Measurements from ENCODE around the gene OS9.

DNA sequence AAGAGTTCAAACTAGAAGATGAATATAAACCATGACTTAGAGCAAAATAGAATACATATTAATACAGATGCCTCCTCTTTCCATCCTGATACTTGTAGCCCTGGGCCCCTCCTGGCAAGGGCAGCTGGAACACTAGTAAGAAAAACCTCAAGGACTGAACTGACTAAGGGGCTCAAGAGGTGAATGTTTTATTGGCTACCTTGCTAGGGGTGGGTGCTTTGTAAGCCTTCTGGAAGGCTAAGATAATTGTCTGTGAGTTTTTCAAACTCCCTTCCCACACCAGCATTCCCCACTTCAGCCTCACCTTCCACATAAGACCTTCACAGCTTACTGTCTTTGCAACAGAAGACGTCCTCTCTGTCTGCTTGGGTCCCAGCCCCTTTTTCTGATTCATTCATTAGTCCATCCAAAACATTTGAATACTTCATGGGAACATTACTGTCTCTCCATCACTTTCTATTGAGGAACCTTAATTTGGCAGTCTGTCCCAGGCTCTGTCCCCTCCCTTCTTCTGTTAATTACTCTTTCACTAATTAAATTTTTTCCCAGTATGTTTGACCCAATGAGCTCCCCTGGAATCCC lies 59.9 kb downstream of the OS9 start:
- TF ChIP-seq, protein P1, sequence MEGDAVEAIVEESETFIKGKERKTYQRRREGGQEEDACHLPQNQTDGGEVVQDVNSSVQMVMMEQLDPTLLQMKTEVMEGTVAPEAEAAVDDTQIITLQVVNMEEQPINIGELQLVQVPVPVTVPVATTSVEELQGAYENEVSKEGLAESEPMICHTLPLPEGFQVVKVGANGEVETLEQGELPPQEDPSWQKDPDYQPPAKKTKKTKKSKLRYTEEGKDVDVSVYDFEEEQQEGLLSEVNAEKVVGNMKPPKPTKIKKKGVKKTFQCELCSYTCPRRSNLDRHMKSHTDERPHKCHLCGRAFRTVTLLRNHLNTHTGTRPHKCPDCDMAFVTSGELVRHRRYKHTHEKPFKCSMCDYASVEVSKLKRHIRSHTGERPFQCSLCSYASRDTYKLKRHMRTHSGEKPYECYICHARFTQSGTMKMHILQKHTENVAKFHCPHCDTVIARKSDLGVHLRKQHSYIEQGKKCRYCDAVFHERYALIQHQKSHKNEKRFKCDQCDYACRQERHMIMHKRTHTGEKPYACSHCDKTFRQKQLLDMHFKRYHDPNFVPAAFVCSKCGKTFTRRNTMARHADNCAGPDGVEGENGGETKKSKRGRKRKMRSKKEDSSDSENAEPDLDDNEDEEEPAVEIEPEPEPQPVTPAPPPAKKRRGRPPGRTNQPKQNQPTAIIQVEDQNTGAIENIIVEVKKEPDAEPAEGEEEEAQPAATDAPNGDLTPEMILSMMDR (conservative IDR thresholded peaks at IDR 0.05; ENCODE audit: low read depth, low read length): no peak
- TF ChIP-seq RCOR1 (IDR thresholded peaks at IDR 0.05; ENCODE audit: insufficient replicate concordance, low read length): no peak
- TF ChIP-seq CEBPB (IDR thresholded peaks at IDR 0.05; ENCODE audit: low read depth, low read length): no peak
- TF ChIP-seq RAD21 (IDR thresholded peaks at IDR 0.05; ENCODE audit: low read length): no peak
- TF ChIP-seq POLR2A (IDR thresholded peaks at IDR 0.05; ENCODE audit: low read depth, low read length): no peak
- TF ChIP-seq NFE2L2 (IDR thresholded peaks at IDR 0.05; ENCODE audit: low read depth, low read length): no peak
- TF ChIP-seq FOS (IDR thresholded peaks at IDR 0.05; ENCODE audit: low read depth, low read length): no peak
- TF ChIP-seq MXI1 (IDR thresholded peaks at IDR 0.05; ENCODE audit: borderline replicate concordance, low read depth, low read length): no peak
- TF ChIP-seq, protein P2, sequence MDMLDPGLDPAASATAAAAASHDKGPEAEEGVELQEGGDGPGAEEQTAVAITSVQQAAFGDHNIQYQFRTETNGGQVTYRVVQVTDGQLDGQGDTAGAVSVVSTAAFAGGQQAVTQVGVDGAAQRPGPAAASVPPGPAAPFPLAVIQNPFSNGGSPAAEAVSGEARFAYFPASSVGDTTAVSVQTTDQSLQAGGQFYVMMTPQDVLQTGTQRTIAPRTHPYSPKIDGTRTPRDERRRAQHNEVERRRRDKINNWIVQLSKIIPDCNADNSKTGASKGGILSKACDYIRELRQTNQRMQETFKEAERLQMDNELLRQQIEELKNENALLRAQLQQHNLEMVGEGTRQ (IDR thresholded peaks at IDR 0.05; ENCODE audit: low read depth, low read length): no peak

Measured in IMR-90 (cell line).